HG03025 (cell line): Measurements from ENCODE around the gene ARHGEF35.
"Not testable (repeated sequence)": the region's sequence is repeated elsewhere in the genome, so short reads cannot be mapped to it uniquely, and the experiment has no call there.

ENCODE experiments used
- ATAC-seq: cut with Tn5 transposase; IDR thresholded peaks from one replicate; pipeline ENCODE4 v1.9.1; 2021; ENCODE audit warnings: mild to moderate bottlenecking, moderate library complexity; ENCODE audit not compliant: unreplicated experiment, low FRiP score

Gene ARHGEF35

DNA sequence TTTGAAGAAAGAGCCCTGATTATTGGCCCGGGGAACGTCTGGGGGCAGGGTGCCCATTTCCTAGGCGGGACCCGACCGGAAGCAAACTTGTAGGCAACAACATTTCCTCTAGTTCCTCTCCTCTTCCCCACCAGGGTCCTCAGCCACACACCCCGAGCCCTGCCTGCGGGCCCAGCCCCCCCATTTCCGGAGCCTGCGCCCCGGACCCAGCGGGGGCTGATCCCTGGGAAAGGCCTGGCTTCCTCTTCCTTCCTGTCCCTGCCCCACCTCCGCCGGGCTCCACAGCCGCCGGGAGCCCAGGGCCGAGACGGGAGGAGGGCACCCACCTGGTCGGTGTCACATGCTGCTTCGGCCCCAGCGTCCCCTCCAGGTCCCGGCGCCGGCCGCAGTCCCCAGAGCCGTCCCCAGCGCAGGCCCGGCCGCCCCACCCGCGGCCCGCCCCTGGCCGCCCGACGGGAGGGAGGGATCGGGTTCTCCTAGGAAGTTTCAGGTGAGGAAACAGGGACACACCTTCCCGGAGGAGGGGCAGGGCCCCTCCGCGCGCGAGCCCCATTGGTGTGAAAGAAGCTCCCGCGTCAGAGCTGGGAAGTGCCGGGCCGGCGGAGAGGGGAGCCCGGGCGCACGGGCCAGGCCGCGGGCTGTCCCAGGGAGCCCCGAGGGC is at the start of gene ARHGEF35:
Gene ARHGEF35 (minus strand): TSS at position 622 of the 661 bp plus-strand sequence. CDS start 7,450 bp downstream, outside the sequence.
- ATAC-seq, result peak; percentile 70

DNA sequence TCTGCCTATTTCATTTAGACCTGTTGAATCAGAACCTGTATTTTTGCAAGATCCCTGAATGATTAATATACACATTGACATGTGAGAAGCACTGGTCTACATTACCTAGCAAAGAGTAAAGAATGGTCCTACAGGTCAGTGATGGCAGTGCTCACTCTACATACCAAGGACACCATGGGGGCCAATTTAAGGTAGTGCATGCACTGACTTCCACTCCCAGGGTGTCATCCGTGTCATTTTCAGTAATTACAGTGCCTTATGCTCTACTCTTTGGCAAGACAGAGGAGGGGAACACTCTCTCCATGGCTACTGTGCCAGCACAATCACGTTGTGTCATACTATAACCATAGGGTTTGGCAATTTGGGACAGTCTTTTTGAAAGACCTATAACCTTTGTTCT is 49.7 kb upstream of the ARHGEF35 start:
- not testable (repeated sequence) for ATAC-seq

DNA sequence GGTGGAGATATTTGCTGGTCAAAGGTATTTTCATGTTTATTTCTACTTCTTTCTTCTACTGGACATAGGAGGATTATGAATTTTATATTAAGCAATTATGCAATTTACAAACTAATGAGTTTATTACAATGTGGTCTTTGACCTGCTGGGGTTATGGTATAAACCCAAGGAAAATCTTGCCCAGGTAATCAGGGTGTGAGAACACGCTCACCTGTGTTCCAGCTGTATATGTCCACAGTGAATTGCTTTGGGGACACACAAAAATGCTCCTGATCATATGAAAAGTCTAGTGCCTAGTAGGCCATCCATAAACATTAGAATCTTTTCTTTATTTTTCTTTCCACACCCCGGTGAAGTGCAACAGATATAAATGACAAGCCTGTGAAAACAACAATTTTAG is 43.7 kb upstream of the ARHGEF35 start, which contains the start of gene OR2A42:
Gene OR2A42 (minus strand): TSS at position 241 of the 400 bp plus-strand sequence. CDS start 6,762 bp downstream, outside the sequence.
- not testable (repeated sequence) for ATAC-seq

DNA sequence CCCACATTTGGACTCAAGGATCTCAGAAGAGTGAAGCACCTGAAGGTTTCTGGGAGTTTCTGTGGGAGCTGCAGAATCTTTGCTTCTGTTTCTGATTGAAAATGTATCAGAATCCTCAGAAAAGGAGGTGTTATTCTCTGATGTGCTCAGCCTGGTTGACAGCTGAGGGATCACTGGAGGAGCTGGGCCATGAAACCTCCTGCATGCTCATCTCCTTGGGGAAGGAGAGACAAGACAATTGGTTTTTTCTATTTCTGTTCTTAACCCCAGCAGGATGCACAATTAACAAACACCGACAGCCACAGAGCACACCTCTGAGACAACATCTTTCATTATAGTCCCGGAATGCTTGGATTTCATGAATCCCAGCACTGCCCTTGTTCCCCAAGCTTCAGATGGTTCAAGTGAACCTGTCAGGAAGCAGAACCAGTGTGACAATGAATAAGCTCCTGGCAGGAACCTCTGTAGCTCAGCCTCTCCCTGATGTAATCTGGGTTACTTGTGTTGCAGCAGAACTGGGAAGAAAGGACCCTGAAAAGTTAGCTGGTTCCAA is 43.0 kb upstream of the ARHGEF35 start:
- ATAC-seq, result not testable (repeated sequence)

DNA sequence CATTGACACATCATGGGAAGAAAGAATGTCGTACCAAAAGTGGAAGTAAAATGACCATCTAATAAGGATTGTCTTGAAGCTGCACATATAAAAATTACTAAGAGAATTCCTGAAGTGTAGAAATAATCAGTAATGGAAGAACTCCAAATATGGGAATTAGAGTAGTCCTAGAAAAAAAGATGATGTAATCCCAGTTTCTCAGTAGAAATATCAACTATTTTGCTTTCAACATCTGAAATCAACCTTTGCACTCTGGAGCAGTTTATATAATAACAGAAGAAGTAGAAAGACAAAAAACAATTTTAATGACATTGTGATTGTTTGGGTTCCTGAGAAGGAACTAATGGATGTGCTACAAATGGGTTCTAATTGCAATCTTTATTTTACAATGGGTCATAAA is 37.4 kb upstream of the ARHGEF35 start:
- ATAC-seq, result not testable (repeated sequence)

DNA sequence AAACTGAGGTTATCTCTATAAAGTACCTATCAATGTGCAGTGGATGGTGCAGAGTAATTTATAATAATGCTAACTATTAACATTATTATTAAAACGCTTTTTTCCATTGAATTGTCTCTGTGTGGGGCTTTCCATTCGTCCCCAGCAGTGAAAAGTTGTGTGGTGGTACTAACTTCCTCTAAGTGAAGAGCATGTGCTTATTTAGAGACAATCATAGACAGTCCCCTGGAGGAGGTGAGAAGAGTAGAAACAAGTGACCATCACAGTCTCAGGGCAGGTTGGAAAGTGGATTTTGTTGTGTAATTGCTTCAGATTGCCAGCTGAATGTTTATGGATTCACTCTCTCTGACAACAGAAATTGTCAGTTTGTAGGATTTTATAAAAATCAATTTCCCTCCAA is 35.4 kb upstream of the ARHGEF35 start:
- ATAC-seq, result not testable (repeated sequence)

DNA sequence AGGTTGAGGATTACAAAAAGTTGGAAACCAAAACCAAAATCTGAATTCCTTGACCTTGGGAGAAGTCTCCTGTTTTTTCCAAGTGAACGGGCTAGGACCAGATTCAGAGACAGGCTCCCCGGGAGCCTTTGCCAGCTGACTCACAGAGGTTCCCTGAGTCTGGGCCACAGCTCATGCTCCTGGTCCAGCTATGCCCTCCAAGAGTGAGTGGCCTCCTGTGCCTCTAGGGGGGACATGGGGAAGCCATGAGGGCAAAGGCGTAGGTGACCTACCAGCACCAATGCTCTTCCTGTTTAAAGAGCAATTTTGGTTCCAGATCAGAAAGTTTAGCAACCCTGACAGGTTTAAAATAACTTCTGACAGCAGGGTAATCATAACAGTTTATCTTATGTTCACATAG is 33.2 kb upstream of the ARHGEF35 start:
- ATAC-seq, result not testable (repeated sequence)

DNA sequence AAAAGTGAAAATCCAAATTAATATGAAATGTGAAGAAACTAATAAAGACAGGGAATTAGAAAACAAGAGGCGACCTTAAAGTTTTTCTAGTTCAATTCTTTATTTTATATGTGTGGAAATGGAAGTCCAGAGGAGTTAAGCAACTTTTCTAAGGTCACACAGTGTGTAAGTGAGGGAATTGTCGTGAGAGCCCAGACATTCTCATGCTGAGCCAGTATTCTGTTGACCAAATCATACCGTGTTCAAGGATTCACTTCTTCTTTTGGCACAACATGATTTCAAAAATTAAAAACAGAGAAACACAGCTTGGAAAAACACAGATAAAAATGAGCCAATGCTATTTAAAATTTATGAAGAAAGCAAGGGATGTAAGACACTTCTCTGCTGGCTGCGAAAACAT is 31.2 kb upstream of the ARHGEF35 start:
- not testable (repeated sequence) for ATAC-seq

DNA sequence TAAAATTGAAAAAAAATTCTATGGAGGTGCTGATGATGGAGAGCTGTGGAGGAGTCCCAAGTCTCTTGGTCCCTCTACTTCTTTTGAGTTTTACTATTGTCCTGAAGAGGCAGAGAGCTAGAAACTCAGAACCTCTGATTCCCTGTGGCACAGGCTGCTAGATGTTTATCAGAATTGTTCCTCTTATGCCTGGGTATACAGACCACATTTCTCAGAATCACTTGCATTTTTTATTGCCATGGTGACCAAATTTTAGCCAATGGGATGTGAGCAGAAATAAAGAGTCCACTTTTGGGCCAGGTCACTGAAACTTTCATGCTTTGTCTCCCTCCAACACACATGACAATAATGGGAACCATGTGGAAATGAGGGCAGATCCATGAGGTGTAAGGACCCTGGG is 28.0 kb upstream of the ARHGEF35 start:
- ATAC-seq, result not testable (repeated sequence)

DNA sequence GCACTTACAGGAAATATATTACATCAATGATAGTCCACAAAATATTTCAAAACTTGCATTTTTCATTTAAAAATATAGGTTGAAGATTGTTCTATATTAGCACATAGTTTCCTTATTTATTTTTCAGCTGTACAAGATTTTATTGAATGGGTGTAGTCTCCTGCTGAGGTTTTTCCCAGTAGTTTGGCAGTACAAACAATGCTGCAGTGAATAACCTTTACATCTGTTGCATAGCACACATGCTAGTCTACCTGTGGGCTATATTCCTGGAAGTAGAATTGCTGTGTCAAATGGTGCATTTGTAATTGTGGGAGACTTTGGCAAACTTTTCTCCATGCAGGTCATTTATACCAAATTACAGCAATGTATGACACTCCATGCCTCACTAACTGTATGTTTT is 24.9 kb upstream of the ARHGEF35 start:
- not testable (repeated sequence) for ATAC-seq

DNA sequence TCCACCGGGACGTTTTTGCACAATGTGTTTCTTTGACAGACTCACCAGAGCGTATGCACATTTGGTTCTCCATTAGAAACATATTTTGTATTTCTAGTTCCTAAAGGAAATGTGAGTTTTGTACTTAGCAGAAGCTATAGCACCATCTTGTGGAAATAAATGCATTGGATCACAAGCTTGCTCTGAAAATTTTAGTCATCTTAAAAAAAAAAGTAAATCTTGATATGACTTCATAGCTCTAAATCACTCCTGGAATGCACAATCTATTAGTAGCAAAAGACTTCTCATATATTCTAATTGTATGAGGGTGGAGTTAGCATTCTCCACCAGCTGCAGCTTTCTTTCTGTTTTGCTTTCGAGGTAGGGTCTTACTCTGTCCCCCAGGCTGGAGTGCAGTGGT is 23.5 kb upstream of the ARHGEF35 start:
- ATAC-seq, result not testable (repeated sequence)

DNA sequence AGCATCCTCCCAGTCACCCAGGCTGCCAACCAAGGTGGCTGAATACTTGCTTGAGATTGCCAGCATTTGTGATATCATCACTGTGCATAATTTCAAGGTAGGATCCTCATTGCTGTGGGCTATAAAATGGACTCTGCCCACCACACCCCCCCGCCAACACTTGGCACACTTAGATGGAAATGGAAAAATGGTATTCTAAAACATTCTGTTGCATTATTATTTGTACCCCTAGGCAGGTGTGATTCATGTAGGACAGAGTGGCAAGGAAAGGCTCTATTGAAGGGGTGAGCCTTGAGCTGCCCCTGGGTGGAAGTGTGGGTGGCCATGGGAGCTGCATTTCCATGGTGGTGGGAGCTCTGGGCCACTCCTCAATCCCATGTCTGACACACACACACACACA is 22.9 kb upstream of the ARHGEF35 start:
- ATAC-seq, result not testable (repeated sequence)

DNA sequence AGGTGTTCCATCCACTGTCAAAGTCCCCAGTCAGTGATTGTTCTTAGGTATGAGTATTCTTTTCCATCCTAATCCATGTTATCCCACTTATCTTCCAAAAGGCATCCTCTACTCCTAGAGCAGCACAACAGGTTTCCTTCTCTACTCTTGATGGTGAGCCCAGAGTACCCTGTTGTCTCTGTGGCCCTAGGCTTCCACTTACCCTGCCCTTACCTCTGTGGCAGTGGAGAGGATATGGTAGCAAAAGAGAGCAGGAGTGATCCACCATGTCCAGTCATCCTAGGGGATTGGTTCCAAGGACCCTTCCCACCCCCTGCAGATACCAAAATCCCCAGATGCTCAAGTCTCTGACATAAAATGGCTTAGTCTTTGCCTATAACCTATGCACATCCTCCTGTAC is 21.6 kb upstream of the ARHGEF35 start:
- ATAC-seq, result not testable (repeated sequence)

DNA sequence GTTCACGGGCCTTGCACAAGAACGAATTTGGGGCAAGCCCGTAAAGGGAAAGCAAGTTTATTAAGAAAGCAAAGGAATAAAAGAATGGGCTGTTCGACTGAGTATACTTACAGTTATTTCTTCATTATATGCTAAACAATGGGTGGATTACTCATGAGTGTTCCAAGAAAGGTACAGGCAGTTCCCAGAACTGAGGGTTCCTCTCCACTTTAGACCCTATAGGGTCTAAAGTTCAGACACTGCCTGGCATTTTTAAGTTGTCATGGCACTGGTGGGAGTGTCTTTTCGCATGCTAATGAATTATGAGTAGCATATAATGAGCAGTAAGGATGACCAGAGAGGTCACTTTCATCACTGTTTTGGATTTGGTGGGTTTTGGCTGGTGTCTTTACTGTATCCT is 9.7 kb upstream of the ARHGEF35 start:
- ATAC-seq, result not testable (repeated sequence)

DNA sequence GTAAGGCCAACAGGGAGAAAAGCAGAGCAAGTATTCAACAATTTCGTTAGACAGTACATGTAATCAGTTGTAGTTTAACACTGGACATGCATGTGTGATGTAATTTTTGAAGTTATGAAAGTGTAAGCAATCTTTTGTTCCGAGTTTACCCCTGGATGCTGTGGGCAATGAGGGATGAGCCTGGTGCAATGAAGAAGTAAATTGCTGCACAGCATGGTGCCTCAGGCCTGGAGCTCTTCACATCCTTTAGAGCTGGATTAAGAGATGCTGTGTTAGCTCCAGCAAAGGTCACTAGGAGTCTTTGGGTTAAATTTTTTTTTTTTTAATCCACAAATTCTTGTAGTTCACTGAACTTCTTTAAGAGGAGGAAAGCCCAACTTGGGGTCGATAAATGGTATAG is 7.5 kb upstream of the ARHGEF35 start:
- ATAC-seq, result not testable (repeated sequence)

DNA sequence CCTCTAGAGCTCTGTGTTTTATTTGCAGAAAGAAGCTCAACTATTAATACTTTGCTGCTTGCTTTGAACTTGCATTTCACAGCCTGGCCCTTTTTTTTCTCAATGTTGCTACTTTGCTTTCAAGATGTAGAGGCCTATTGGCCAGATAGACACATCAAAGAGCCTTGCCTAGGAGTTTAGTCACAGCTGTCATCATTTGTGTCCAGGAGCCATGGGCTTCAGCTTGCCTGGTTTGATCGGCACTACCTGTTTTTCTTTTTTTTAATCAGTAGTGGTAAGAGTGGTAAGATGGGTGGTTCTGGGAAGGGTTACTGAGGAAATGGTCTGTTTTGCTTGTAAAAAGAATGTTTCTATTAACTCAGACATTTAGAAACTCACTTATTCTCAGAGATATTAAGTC is 6.3 kb upstream of the ARHGEF35 start:
- not testable (repeated sequence) for ATAC-seq

DNA sequence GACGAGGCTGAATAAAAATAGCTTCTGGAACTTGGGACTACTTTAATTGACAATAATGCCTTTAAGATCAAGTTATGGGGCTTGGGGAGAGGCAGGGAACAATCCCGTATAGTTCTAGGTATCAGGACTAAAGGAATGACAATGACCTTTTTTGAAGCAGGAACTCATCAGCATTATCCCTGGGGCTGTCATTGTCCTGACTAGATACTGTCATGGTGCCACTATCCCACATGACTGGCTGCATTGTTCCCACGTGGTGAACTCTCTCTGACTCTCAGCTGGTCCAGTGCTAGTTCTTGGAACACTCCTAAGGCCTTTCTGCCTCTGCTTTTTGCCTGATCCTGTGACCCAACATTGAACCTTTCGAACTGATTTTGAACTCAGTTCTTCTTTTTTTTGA is 3.3 kb upstream of the ARHGEF35 start:
- ATAC-seq, result not testable (repeated sequence)

DNA sequence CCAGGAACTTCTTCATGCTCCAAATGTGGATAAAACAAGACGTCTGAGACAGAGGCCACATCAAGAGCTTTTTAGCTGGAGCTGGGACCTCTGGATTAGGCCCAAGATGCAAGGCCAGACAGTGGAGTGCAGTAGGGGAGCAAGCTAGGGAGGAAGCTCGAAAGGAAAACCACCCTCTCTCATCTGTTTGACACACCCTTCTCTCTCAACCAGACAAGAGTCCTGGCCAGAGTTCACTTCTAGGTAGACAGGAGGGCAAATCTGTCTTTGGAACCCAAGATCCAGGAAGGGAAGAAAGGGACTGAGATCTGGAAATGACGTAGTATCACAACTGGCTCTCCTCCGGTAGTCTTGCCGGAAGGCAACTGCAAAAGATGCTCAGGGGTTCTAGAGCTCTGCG is 1.2 kb downstream of the ARHGEF35 start:
- not testable (repeated sequence) for ATAC-seq

DNA sequence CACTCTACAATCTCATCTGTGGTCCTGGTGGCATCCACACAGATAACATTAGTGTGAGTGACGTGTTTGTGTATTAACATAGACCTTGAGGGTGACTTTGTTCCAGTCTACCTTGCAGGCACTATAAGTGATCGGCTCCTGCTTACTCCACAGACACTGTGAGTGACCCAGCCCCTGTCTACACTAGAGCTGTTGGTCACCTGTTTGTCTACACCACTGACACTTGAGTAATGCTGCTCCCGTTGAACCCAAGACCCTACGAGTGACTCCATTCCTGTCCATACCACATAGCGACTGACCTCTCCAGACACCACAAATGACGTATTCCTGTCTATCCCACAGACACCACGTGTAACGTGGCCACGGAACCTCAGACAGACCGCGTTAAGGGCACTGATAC is 1.9 kb downstream of the ARHGEF35 start:
- not testable (repeated sequence) for ATAC-seq

DNA sequence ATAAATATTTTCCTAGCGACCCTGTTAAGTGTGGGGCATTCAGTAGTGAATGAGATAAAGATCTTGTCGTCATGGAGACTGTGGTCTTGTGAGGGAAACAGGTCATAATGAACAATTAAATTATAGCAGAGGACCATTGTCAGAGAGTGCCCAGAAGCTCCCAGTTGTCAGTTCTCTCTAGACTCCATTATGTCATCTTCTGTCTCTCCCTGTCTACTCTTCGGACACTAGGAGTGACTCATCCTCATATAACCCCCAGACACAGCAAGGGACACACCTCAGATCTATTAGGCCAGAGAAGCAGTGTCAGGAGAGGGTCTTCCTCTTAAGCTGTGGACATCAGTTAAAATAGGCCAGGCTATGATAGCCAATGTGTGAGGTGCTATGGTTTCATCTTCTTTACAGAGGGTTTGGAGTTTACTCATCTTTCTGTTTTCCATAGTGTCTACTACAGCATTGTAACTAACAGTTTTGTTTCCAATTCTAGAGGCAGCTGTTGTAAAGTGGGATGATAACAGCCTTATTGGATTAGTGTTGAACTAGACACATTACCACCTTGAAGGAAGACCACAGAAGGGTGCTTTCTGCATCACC is 7.0 kb downstream of the ARHGEF35 start:
- ATAC-seq, result not testable (repeated sequence)

DNA sequence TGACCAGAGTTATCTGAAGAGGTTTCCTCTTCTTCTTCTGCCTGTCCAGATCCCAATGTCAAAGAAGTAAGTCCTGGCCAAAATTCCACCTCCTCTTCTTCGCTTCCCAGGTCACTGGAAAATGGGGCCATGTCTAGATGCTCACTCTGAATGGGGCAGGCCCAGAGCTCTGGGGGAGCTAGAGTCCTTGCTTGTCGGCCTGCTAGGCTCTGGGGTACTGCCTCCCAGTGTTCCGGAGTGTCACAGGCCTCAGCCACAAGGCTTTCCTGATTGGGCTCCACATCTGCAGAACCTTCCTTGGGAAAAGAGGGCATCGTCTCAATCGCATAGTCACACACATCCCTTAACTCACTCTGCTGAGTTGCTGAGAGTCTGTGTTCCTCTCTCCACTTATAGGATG is 7.8 kb downstream of the ARHGEF35 start:
- ATAC-seq, result not testable (repeated sequence)

DNA sequence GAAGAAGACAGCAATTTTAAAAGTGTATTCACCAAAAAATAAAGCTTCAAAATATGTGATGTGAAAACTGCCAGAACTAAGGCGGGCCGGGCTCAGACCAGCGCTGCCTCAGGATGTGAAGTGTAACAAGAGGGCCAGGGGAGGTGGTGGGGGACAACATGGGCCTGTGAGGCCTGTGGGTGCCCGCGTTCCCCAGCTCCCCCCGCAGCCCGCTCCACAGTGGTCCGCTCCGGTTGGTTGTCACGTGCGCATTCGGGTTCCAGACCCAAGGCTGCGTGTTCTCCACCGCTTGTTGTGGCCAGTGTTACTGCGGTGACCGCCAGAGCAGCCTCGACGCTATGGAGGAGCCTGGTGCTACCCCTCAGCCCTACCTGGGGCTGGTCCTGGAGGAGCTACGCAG is 12.5 kb downstream of the ARHGEF35 start, which contains the start of gene CTAGE4:
Gene CTAGE4 (plus strand): TSS at position 301 of the 400 bp plus-strand sequence. CDS start 38 bp downstream, at position 339.
- ATAC-seq, result not testable (repeated sequence)
